Mesodermal cell (in vitro differentiated cells): ENCODE measurements around the gene SCARF1.

Source experiments
- H3K27ac ChIP-seq: 2 replicates; pipeline ENCODE4 v1.7.0; 2013; ENCODE audit warnings: mild to moderate bottlenecking, low read depth, low read length, moderate library complexity; ENCODE audit not compliant: severe bottlenecking
- H3K36me3 ChIP-seq: 2 replicates; pipeline ENCODE4 v1.7.1; 2013; ENCODE audit warnings: mild to moderate bottlenecking, low read length, moderate library complexity; ENCODE audit not compliant: control insufficient read depth, insufficient read depth
- H3K4me1 ChIP-seq: one replicate; pipeline ENCODE4 v1.7.1; 2013; ENCODE audit warnings: mild to moderate bottlenecking, low read length; ENCODE audit not compliant: insufficient read depth, control insufficient read depth, poor library complexity, severe bottlenecking
- H3K4me3 ChIP-seq: 2 replicates; pipeline ENCODE4 v1.7.0; 2013; ENCODE audit warnings: low read length, control low read depth, mild to moderate bottlenecking; ENCODE audit not compliant: insufficient read depth, poor library complexity, severe bottlenecking; ENCODE audit errors: extremely low read depth
- H3K9me3 ChIP-seq: 2 replicates; pipeline ENCODE4 v1.7.1; 2013; ENCODE audit warnings: mild to moderate bottlenecking, low read length, moderate library complexity; ENCODE audit not compliant: control insufficient read depth
- WGBS, 2 experiments: methylation state at CpG; one replicate each; pipeline ENCODE4 v1.1.5; 2013; ENCODE audit warnings: missing lambda C conversion rate in 2 of 2; ENCODE audit not compliant: insufficient coverage in 2 of 2; 5-methylcytosine and 5-hydroxymethylcytosine counted together

Gene SCARF1

DNA sequence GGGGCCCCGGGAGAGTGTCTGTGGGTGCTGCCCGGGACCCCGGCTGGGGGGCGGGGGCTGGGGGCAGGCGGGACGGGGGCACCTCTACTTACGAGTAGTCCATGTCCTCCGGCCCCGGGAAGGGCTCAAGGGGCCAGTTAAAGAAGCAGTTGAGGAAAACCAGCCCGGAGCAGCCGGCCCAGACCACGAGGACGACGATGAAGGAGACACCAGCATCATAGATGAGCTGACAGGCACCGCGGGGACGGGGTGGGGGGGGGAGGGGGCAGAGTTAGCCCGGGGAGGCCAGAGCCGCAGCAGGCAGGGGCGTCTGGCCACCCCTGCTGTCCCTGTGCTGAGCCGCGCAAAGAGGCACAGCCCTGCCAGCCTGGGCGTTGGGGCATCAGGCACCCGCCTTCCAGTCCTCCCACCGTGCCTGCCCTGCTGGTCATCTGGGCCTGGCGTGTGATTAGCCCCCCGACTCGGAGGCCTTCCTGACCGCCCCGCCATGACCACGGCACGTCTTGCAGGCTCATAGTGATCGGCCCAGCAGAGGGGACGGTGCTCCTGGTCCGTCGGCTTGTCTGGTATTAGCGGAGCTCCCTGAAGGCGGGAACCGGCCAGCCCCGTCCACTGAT is 54.0 kb downstream of the SCARF1 start:
- 96% methylated on average over 28 to 32 of the region's 40 CpGs for WGBS, 2 experiments
- Histone ChIP-seq H3K4me1 (peaks cover 22% of the 10 kb centered on the region), H3K4me3 (no peak overlapping the region), H3K36me3 (no peaks in the 10 kb centered on the region), H3K27ac (no peak overlapping the region), H3K9me3 (no peaks in the 10 kb centered on the region)

- Histone ChIP-seq H3K36me3 (no peaks in the 10 kb centered on the region), H3K9me3 (no peaks in the 10 kb centered on the region), H3K4me3 (no peak overlapping the region), H3K4me1 (peaks cover 26% of the 10 kb centered on the region), H3K27ac (peak overlapping the region; percentile 92)
- 91 to 92% methylated on average over 29 to 33 of the region's 38 CpGs for WGBS, 2 experiments
Measured at GRCh38 chr17:1590747-1591473, 54.6 kb downstream of the SCARF1 start.

- no peaks in the 10 kb centered on the region for H3K9me3 ChIP-seq
- peak overlapping the region; percentile 92 for H3K27ac ChIP-seq
- H3K36me3 ChIP-seq: no peaks in the 10 kb centered on the region
- peaks cover 34% of the 10 kb centered on the region for H3K4me1 ChIP-seq
- WGBS, 2 experiments: 59 to 61% methylated on average over 17 to 19 of the region's 19 CpGs
- H3K4me3 ChIP-seq: no peak overlapping the region
Measured at GRCh38 chr17:1590029-1590746, 55.3 kb downstream of the SCARF1 start.

DNA sequence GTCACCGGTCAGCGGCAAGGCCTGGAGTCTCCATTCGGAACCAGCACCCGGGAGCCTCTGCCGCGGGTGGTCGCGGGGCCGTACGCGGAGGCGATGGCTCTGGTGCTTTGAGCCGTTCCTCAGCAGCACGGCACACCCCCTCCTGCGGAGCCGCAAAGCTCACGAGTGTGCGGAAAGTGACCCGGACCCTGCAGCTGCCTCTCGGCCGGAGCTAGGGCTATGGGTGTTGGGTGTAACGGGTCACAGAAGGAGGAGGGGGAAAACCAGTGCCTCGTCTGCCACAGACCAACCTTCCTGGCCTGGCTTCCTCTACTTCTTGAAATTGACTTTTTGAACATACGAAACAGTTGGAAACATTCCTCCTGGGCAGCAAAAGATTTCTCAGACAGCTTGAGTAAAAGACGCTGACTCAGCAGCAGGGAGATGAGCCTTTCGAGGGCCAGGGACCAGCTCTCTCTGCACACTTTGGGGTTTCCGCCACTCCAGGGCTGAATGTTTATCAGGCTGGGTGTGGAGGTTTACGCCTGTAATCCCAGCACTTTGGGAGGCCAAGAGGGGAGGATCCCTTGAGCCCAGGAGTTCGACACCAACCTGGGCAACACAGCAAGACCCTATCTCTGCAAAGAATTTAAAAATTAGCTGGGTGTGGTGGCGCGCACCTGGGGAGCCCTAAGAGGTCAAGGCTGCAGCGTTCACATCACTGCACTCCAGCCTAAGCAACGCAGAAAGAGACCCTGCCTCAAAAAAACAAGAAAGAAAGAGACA is 56.5 kb downstream of the SCARF1 start:
- Histone ChIP-seq H3K4me3 (no peak overlapping the region), H3K36me3 (peaks cover 3% of the 10 kb centered on the region), H3K9me3 (no peaks in the 10 kb centered on the region), H3K27ac (peak overlapping the region; percentile 3), H3K4me1 (peaks cover 34% of the 10 kb centered on the region)
- 93 to 95% methylated on average over 28 to 32 of the region's 33 CpGs for WGBS, 2 experiments

GRCh38 chr17:1584167-1584566 is 61.4 kb downstream of the SCARF1 start:
- Histone ChIP-seq H3K36me3 (peaks cover 3% of the 10 kb centered on the region), H3K27ac (no peak overlapping the region), H3K4me1 (peaks cover 14% of the 10 kb centered on the region), H3K9me3 (no peaks in the 10 kb centered on the region), H3K4me3 (no peak overlapping the region)
- WGBS, 2 experiments: 96 to 97% methylated on average over 11 to 14 of the region's 14 CpGs
